Right ventricle myocardium superior (tissue), 1 donor: ENCODE results near the gene PPP2R5E. TPM values are rescaled to one million over a fixed set of nuclear protein-coding genes. Genes with fewer than 3 reads are reported as not detected.

Experiments used
- ATAC-seq: fragments of 200-7000 bp; cut with Tn5 transposase; one replicate; pipeline ENCODE4 v1.9.1; 2020; ENCODE audit warnings: mild to moderate bottlenecking; ENCODE audit not compliant: poor library complexity
- DNase-seq: peaks from one replicate; pipeline ENCODE4 v3.0.0-alpha.2; 2020
- intact Hi-C: fragments of 100-400 bp; cut with DNase I; formaldehyde crosslinking; loops from one replicate; pipeline ENCODE4 v1.11.2; 2022
- total RNA-seq: library from RNA; stranded (reverse); fragmentation: NEBNext Ultra II Directional; extraction: Animal tissue kit (Norgen Biotek cat#: 25700); gene quantifications from one replicate; pipeline ENCODE4 v1.2.1, GENCODE V29; 2021
- donor health status: DM: no; HTN: yes; CAD: no; lungs with severe emphysema.

The PPP2R5E gene
- total RNA-seq, 1 donor from 2014 or later = 32.9 TPM

- ATAC-seq (no peak), DNase-seq (no peak)
- intact Hi-C loops = no loop called here
Measured at GRCh38 chr14:63478437-63478852, 64.7 kb downstream of the PPP2R5E start.

GRCh38 chr14:63478010-63478409 is 65.2 kb downstream of the PPP2R5E start:
- DNase-seq (no peak), ATAC-seq (no peak)
- intact Hi-C loops = no loop called here

- intact Hi-C loops = no loop called here
- DNase-seq = no peak
- no peak for ATAC-seq
Measured at GRCh38 chr14:63477556-63477955, 65.6 kb downstream of the PPP2R5E start.

- intact Hi-C loops = no loop called here
- ATAC-seq (no peak), DNase-seq (no peak)
Measured at GRCh38 chr14:63475761-63476160, 67.4 kb downstream of the PPP2R5E start.

GRCh38 chr14:63474844-63475243 is 68.3 kb downstream of the PPP2R5E start:
- DNase-seq (no peak), ATAC-seq (no peak)
- intact Hi-C loops = no loop called here

GRCh38 chr14:63474111-63474510 is 69.1 kb downstream of the PPP2R5E start:
- DNase-seq (no peak), ATAC-seq (no peak)
- intact Hi-C loops = no loop called here

GRCh38 chr14:63472986-63473788 is 70.0 kb downstream of the PPP2R5E start:
- intact Hi-C loops = no loop called here
- DNase-seq (no peak), ATAC-seq (no peak)

- ATAC-seq (peak; percentile 16), DNase-seq (no peak)
- intact Hi-C loops = no loop called here
Measured at GRCh38 chr14:63470962-63471793, 72.0 kb downstream of the PPP2R5E start.

GRCh38 chr14:63468294-63468693 is 74.9 kb downstream of the PPP2R5E start:
- no peak for ATAC-seq
- no peak for DNase-seq

GRCh38 chr14:63467440-63468072 is 75.6 kb downstream of the PPP2R5E start:
- intact Hi-C loops = no loop called here
- ATAC-seq (peak; percentile 30), DNase-seq (no peak)

More at GRCh38 chr14:63468294-63468693, 74.9 kb downstream of the PPP2R5E start:
- intact Hi-C loops = no loop called here

- intact Hi-C loops = no loop called here
- ATAC-seq = no peak
- DNase-seq = no peak
Measured at GRCh38 chr14:63465347-63465746, 77.8 kb downstream of the PPP2R5E start.

GRCh38 chr14:63460680-63461369 is 82.4 kb downstream of the PPP2R5E start:
- ATAC-seq (no peak), DNase-seq (no peak)
- intact Hi-C loops = no loop called here

GRCh38 chr14:63459738-63460137 is 83.4 kb downstream of the PPP2R5E start:
- no peak for DNase-seq
- ATAC-seq = no peak
- intact Hi-C loops = no loop called here

- ATAC-seq (no peak), DNase-seq (no peak)
- intact Hi-C loops = no loop called here
Measured at GRCh38 chr14:63457498-63457897, 85.7 kb downstream of the PPP2R5E start.

GRCh38 chr14:63454863-63455622 is 88.1 kb downstream of the PPP2R5E start:
- DNase-seq = no peak
- intact Hi-C loops = no loop called here
- peak; percentile 60 for ATAC-seq

- ATAC-seq (no peak), DNase-seq (no peak)
- intact Hi-C loops = no loop called here
Measured at GRCh38 chr14:63454436-63454835, 88.7 kb downstream of the PPP2R5E start.

- ATAC-seq (peak; percentile 70), DNase-seq (no peak)
- intact Hi-C loops = no loop called here
Measured at GRCh38 chr14:63453443-63453936, 89.7 kb downstream of the PPP2R5E start.

- intact Hi-C loops = no loop called here
- no peak for ATAC-seq
- DNase-seq = no peak
Measured at GRCh38 chr14:63452796-63453195, 90.4 kb downstream of the PPP2R5E start.
